GM23338 (cell line): ENCODE measurements around the gene HMGN1. TPM values are rescaled to one million over a fixed set of nuclear protein-coding genes. Genes with fewer than 3 reads are reported as not detected.

Source experiments
- ATAC-seq: fragments of 200-7000 bp; cut with Tn5 transposase; 3 replicates; pipeline ENCODE4 v1.9.1; 2020
- DNase-seq: peaks from one replicate; pipeline ENCODE4 v3.0.0-alpha.2; 2015; ENCODE audit warnings: low spot score
- H2AFZ ChIP-seq: fragments of 200-600 bp; sonication (generic); 2 replicates; pipeline ENCODE4 v1.8.0; 2016; ENCODE audit warnings: antibody characterized with exemption, mild to moderate bottlenecking, moderate library complexity
- H3F3A ChIP-seq: fragments of 200-600 bp; sonication (generic); replicated peaks from 2 replicates; pipeline ENCODE4 v1.8.0; 2017; ENCODE audit warnings: antibody characterized with exemption, mixed run types, low read depth
- H3K27ac ChIP-seq: fragments of 200-600 bp; sonication (generic); 2 replicates; pipeline ENCODE4 v1.6.1; 2016; ENCODE audit warnings: low read depth
- H3K27me3 ChIP-seq: fragments of 200-600 bp; sonication (generic); 2 replicates; pipeline ENCODE4 v1.8.0; 2016; ENCODE audit warnings: mild to moderate bottlenecking, mixed run types, moderate library complexity; ENCODE audit not compliant: insufficient read depth
- H3K36me3 ChIP-seq: fragments of 200-600 bp; sonication (generic); 2 replicates; pipeline ENCODE4 v1.8.0; 2016; ENCODE audit warnings: mild to moderate bottlenecking; ENCODE audit not compliant: insufficient read depth
- H3K4me1 ChIP-seq: fragments of 200-600 bp; sonication (generic); 2 replicates; pipeline ENCODE4 v1.8.0; 2016; ENCODE audit warnings: mild to moderate bottlenecking, moderate library complexity; ENCODE audit not compliant: insufficient read depth
- H3K4me2 ChIP-seq: fragments of 200-600 bp; sonication (generic); 2 replicates; pipeline ENCODE4 v1.7.1; 2017; ENCODE audit warnings: mixed run types
- H3K4me3 ChIP-seq: fragments of 200-600 bp; sonication (generic); 2 replicates; pipeline ENCODE4 v1.6.1; 2016; ENCODE audit warnings: mixed run types
- H3K79me2 ChIP-seq: fragments of 200-600 bp; sonication (generic); replicated peaks from 2 replicates; pipeline ENCODE4 v1.8.0; 2017; ENCODE audit warnings: mild to moderate bottlenecking; ENCODE audit not compliant: insufficient read depth
- H3K9me2 ChIP-seq: fragments of 200-600 bp; sonication (generic); 2 replicates; pipeline ENCODE4 v1.8.0; 2017; ENCODE audit not compliant: insufficient read depth
- H4K20me1 ChIP-seq: fragments of 200-600 bp; sonication (generic); replicated peaks from 2 replicates; pipeline ENCODE4 v1.8.0; 2017; ENCODE audit warnings: mild to moderate bottlenecking; ENCODE audit not compliant: insufficient read depth
- H3K27ac Mint-ChIP-seq: 2 replicates; pipeline ENCODE4 v1.8.0; 2020; ENCODE audit warnings: inconsistent platforms, mild to moderate bottlenecking, moderate library complexity, mixed read lengths
- H3K27me3 Mint-ChIP-seq: 3 replicates; pipeline ENCODE4 v1.8.0; 2022; ENCODE audit warnings: low read depth, mild to moderate bottlenecking, moderate library complexity, mixed read lengths, inconsistent platforms; ENCODE audit not compliant: insufficient read depth, poor library complexity
- H3K36me3 Mint-ChIP-seq: 3 replicates; pipeline ENCODE4 v1.8.0; 2021; ENCODE audit warnings: low read depth, mild to moderate bottlenecking, inconsistent platforms, moderate library complexity, mixed read lengths
- H3K4me1 Mint-ChIP-seq: 3 replicates; pipeline ENCODE4 v1.8.0; 2020; ENCODE audit warnings: mild to moderate bottlenecking, inconsistent platforms, mixed read lengths
- H3K4me3 Mint-ChIP-seq: 3 replicates; pipeline ENCODE4 v1.8.0; 2021; ENCODE audit warnings: moderate library complexity, mild to moderate bottlenecking, inconsistent platforms, mixed read lengths
- H3K9me3 Mint-ChIP-seq: 3 replicates; pipeline ENCODE4 v1.8.0; 2020; ENCODE audit warnings: moderate library complexity, mild to moderate bottlenecking, inconsistent platforms, mixed read lengths
- CREB1 ChIP-seq: fragments of 250-450 bp; sonication (Bioruptor Pico); IDR thresholded peaks from 2 replicates; pipeline ENCODE4 v1.5.0; 2020; ENCODE audit warnings: low read depth, mild to moderate bottlenecking, moderate library complexity
- CTCF ChIP-seq, 2 experiments: fragments of 200-600 bp in 1 of 2; sonication (generic) in 1 of 2; conservative IDR thresholded peaks; 2 replicates each; pipeline versions ENCODE4 v1.5.1 to v1.6.1; 2016 to 2017; ENCODE audit warnings: antibody characterized with exemption in 2 of 2, low read depth in 2 of 2, mild to moderate bottlenecking in 2 of 2, moderate library complexity in 1 of 2
- ETS1 ChIP-seq: IDR thresholded peaks from 2 replicates; pipeline ENCODE4 v1.6.1; 2016; ENCODE audit warnings: antibody characterized with exemption
- EZH2 ChIP-seq: fragments of 200-600 bp; sonication (generic); IDR thresholded peaks from one replicate; pipeline ENCODE4 v1.8.0; 2017; ENCODE audit warnings: antibody characterized with exemption, mild to moderate bottlenecking, low read depth; ENCODE audit not compliant: unreplicated experiment
- EZH2phosphoT487 ChIP-seq: fragments of 200-600 bp; sonication (generic); IDR thresholded peaks from one replicate; pipeline ENCODE4 v1.8.1; 2018; ENCODE audit warnings: antibody characterized with exemption; ENCODE audit not compliant: unreplicated experiment
- JUNB ChIP-seq: IDR thresholded peaks from one replicate; pipeline ENCODE4 v1.6.1; 2016; ENCODE audit warnings: antibody characterized with exemption; ENCODE audit not compliant: unreplicated experiment
- NANOG ChIP-seq: IDR thresholded peaks from 2 replicates; pipeline ENCODE4 v1.6.1; 2016; ENCODE audit warnings: antibody characterized with exemption, borderline replicate concordance
- POLR2AphosphoS5 ChIP-seq: IDR thresholded peaks from 2 replicates; pipeline ENCODE4 v1.6.1; 2016; ENCODE audit warnings: antibody characterized with exemption, low read depth
- STAT1 ChIP-seq: IDR thresholded peaks from one replicate; pipeline ENCODE4 v1.6.1; 2016; ENCODE audit warnings: antibody characterized with exemption; ENCODE audit not compliant: unreplicated experiment
- ZNF331 ChIP-seq: fragments of 250-450 bp; sonication (Bioruptor Pico); IDR thresholded peaks from 2 replicates; pipeline ENCODE4 v1.5.0; 2020; ENCODE audit warnings: low read depth, mild to moderate bottlenecking, moderate library complexity
- polyA plus RNA-seq: library from polyadenylated mRNA; unstranded; fragments of >200 nt; fragmentation: Nextera tagmentation; extraction: Ambion mirVana; gene quantifications from 2 replicates; pipeline ENCODE4 v1.2.1, GENCODE V29; 2016
- total RNA-seq: library from RNA; depleted of rRNA; stranded (reverse); fragments of >200 nt; shearing (Covaris generic); gene quantifications from 2 replicates; pipeline ENCODE4 v1.2.3, GENCODE V29; 2014

HMGN1 gene
- total and polyA plus RNA-seq, 2 experiments from 2014 or later, result 403 to 889 TPM

GRCh38 chr21:39388811-39389155 lies 39.9 kb upstream of the HMGN1 start (continued):
- TF ChIP-seq NANOG (no peak), ETS1 (no peak), STAT1 (no peak), POLR2AphosphoS5 (no peak)

DNA sequence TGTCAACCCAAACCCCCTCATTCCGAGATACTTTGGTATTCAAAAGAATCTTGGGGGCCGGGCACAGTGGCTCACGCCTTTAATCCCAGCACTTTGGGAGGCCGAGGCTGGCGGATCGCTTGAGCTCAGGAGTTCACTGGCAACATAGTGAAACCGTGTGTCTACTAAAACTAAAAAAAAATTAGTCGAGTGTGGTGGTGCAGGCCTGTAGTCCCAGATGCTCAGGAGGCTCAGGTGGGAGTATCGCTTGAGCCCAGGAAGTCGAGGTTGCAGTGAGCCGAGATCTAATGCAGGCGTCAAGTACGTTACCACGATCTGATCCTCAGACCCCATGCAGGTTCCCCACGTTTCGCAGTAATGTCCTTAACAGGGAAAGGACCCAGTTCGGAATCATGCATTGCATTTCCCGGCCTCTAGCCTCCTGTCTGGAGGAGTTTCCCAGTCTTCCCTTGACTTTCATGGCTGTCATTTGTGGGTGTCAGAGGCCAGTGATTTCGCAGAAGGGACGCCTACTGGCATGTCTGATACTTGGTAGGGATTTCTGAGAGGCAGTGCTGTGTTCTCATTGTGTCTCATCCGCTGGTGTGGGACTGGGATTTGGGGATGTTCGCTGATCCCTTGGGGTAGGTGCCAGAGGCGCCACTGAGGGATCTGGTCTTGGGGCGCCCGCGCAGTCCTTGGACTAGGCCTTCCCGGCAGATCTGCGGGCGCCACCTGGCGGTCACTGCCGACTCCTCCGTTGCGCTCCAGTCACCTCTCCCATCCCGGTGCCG lies 39.3 kb upstream of the HMGN1 start:
- no peaks in the 10 kb centered on the region for H3K9me2 ChIP-seq
- peak overlapping the region; percentile 89; the same call in 1 of the 2 replicates for H2AFZ ChIP-seq
- peaks cover 12% of the 10 kb centered on the region for H3F3A ChIP-seq
- peak; percentile 96 for DNase-seq
- peaks cover 12% of the 10 kb centered on the region; the same call in 1 of the 2 replicates for H4K20me1 ChIP-seq
- peaks cover 10% of the 10 kb centered on the region for H3K36me3 ChIP-seq
- H3K27me3 ChIP-seq, result no peaks in the 10 kb centered on the region
- TF ChIP-seq EZH2, result no peak
- TF ChIP-seq EZH2phosphoT487, result no peak
- peak; percentile 74 to 97 for TF ChIP-seq CTCF (conservative IDR thresholded peaks at IDR 0.05; ENCODE audit: low read depth in 2 of 2)
- no peak for TF ChIP-seq JUNB
- peaks cover 42% of the 10 kb centered on the region for H3K4me1 Mint-ChIP-seq
- H3K4me2 ChIP-seq, result peak overlapping the region; percentile 87
- peak overlapping the region; percentile 89 for H3K27ac Mint-ChIP-seq
- H3K36me3 Mint-ChIP-seq, result peaks cover 21% of the 10 kb centered on the region
- peak overlapping the region; percentile 78 for H3K27ac ChIP-seq
- no peaks in the 10 kb centered on the region for H3K9me3 Mint-ChIP-seq
- peaks cover 6% of the 10 kb centered on the region for H3K4me1 ChIP-seq
- peaks cover 28% of the 10 kb centered on the region for H3K27me3 Mint-ChIP-seq
- ATAC-seq, result peak; percentile 84
- H3K4me3 ChIP-seq, result peak overlapping the region; percentile 66
- peak overlapping the region; percentile 74 for H3K4me3 Mint-ChIP-seq
- peaks cover 13% of the 10 kb centered on the region for H3K79me2 ChIP-seq

- Mint-ChIP-seq H3K36me3 (peaks cover 16% of the 10 kb centered on the region), H3K4me3 (peak overlapping the region; percentile 74), H3K27me3 (peaks cover 28% of the 10 kb centered on the region), H3K27ac (peak overlapping the region; percentile 89; the same call in 1 of the 2 replicates), H3K4me1 (peaks cover 42% of the 10 kb centered on the region), H3K9me3 (no peaks in the 10 kb centered on the region)
- H3K79me2 ChIP-seq, result peaks cover 15% of the 10 kb centered on the region
- H3K4me2 ChIP-seq, result peak overlapping the region; percentile 87
- ATAC-seq, result peak; percentile 30
- H2AFZ ChIP-seq, result peak overlapping the region; percentile 89; the same call in 1 of the 2 replicates
- TF ChIP-seq EZH2phosphoT487 (no peak), ETS1 (no peak), ZNF331 (CRISPR knock-in tag) (no peak), CREB1 (CRISPR knock-in tag) (0 out of 2 replicates have a peak, but pooled peaks have one; percentile 38), POLR2AphosphoS5 (peak; percentile 51)
- DNase-seq, result peak; percentile 96
- peaks cover 12% of the 10 kb centered on the region for H3F3A ChIP-seq
- H3K36me3 ChIP-seq, result peaks cover 4% of the 10 kb centered on the region
- H3K27ac ChIP-seq, result peak overlapping the region; percentile 78
- H3K4me3 ChIP-seq, result peak overlapping the region; percentile 66
- no peaks in the 10 kb centered on the region for H3K27me3 ChIP-seq
- H3K4me1 ChIP-seq, result peaks cover 6% of the 10 kb centered on the region
- H3K9me2 ChIP-seq, result no peaks in the 10 kb centered on the region
- H4K20me1 ChIP-seq, result peaks cover 12% of the 10 kb centered on the region; the same call in 1 of the 2 replicates
These were observed 38.7 kb upstream of the HMGN1 start for GRCh38 chr21:39387461-39388037.
